Pulmonary artery endothelial cell (primary cell): ENCODE measurements around the gene KMT5C. TPM values are rescaled to one million over a fixed set of nuclear protein-coding genes. Genes with fewer than 3 reads are reported as not detected.

ENCODE experiments used
- DNase-seq: peaks from one replicate; pipeline ENCODE4 v3.0.0-alpha.2; 2011; ENCODE audit warnings: low read depth, low spot score
- total RNA-seq: library from RNA; depleted of rRNA; stranded (reverse); fragments of >200 nt; gene quantifications from 2 replicates; pipeline ENCODE4 v1.2.3, GENCODE V29; 2014

KMT5C gene
- total RNA-seq, 1 donor from 2014 or later = 4.3 TPM

DNA sequence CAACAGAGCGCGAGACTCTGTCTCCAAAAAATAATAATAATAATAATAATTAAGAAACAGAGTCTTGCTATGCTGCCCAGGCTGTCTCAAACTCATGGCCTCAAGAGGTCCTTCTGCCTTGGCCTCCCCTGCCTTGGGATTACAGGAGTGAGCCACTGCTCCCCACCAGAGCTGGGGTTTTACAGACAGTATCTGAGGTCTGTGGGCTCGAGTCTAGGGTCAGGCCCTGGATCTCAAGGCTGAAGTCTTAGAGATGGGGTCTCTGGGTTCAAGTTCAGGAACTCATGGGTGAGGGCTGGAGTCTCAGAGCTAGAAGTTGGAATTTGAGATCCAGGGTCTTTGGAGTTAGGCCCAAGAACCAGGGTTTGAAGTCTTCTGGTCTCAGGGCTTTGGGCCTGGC is 27.1 kb downstream of the KMT5C start:
- DNase-seq = no peak

DNA sequence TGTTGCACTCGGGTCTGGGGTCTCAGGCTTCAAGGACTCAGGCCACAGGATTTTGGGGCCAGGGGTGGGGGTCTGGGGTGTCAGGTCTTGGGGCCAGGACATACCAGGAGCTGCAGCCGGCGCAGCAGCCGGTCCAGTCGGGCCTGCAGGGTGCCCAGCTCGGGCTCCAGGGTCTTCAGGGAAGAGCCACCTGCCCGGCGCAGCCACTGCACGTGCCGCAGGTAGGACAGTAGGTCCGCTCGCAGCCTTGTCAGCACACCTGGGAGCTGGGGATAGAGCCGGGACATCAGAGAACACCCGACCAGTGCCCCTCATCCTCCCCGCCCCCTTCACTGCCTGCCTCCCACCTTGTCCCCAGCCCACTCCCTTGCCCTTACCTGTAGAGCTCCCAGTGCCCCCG is 28.4 kb downstream of the KMT5C start:
- no peak for DNase-seq

DNA sequence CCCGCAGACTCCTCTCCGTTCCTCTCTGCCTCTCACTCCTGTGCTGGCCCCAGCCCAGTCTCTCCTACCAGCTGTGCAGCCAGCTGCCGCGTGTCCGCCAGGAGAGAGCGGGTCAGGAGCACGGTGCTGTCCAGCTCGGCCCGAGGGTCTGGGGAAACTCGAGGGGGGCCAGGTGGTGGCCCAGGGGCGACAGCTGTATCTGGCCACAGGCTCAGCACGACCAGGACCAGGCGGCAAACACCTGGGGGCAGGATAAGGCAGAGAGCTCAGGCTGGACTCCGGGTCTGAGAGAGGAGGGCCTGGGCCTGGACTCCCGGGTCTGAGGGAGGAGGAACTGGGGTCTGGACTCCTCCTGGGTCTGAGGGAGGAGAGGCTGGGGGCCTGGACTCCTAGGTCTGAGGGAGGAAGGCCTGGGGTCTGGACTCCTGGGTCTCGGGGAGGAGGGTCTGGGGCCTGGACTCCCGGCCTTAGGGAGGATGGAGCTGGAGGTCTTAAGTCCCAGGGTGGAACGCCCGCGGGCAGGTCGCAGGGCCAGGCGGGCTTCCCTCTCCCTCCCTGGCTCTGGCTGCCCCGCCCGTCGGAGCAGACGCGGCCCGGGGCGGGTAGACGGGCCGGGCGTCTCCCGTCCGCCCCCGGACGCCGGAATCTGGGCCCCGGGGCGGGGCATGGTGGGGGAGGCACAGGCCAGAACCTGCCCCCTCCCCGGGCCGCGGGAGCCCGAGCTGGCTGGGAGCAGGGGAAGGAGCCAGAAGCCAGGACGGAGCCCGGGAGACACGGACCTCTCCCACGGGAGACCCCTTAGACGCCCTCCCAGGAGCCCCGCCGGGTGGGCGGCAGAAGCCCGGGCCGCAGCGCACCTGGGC is 29.3 kb downstream of the KMT5C start:
- DNase-seq = no peak

DNA sequence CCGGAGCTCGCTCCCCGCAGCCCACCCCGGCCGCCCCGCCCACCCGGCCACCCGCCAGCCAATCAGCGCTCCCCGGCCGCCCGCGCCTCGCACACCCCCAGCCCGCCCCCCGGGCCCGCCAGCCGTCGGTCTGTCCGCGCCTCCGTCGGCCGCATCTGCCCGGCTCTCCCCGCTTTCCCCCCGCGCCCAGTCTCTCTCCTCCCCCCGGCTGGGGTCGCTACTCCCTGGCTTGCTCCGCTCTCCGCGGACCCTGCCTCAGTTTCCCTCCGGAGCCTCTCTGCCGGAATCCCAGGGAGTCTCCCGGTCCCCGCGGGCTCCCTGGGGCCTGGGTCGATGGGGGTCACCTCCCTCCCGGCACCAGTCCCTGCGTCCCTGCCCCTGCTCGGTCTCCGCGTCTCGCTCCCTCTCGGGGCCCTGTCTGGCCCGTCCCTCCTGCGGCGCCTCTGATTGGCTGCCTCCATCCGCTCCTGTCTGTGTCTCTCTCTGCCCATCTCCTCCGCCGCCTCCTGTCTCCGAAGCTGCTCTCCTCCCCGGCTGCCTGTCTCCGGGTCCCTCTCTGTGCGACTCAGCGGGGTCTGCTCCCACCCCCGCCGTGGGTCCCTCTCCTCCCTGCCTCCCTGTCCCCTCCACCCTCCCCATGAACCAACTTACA is 30.1 kb downstream of the KMT5C start:
- DNase-seq = no peak

- no peak for DNase-seq
Observed at GRCh38 chr19:55370305-55370988, 30.8 kb downstream of the KMT5C start, which contains the start of gene IL11. IL11 (minus strand) TSS chr19:55370463; CDS start chr19:55370310, 153 bp downstream.

DNA sequence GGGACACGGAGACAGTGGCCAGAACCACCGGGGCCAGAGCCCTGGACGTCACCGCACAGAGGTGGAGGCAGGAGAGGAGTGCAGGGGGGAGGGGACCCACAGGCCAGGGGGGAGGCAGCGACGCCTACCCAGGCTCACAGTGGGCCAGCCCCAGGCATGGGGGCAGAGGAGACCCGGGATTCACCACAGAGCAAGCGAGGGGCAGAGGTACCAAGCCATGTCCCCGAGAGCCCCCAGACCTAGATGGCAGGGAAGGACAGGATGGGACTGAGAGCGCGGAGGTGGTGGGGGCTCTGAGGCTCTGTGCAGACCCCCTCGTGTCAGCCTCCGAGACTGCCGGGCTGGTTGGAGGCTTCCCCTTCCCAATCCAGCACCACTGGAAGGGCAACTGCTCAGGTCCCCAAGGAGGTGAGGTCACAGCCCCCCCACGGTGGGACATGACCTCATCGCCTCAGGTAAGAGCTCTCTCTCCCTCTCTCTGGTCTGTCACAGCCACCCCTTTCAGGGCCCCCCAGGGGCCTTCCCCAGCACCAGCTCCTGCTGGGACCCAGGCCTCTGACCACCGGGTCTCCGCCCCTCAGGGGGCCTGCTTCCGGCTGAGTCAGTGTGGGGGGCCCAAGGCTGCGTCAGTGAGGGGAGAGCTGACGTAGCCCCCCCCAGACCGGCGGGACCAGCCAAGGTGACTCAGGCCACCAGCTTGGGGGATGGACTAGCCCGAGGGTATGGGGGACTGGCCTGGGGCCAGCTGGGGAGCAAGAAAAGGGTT is 32.8 kb downstream of the KMT5C start:
- no peak for DNase-seq

- no peak for DNase-seq
Observed at GRCh38 chr19:55373306-55373992, 33.8 kb downstream of the KMT5C start.

GRCh38 chr19:55373993-55374757 is 34.5 kb downstream of the KMT5C start:
- no peak for DNase-seq

DNA sequence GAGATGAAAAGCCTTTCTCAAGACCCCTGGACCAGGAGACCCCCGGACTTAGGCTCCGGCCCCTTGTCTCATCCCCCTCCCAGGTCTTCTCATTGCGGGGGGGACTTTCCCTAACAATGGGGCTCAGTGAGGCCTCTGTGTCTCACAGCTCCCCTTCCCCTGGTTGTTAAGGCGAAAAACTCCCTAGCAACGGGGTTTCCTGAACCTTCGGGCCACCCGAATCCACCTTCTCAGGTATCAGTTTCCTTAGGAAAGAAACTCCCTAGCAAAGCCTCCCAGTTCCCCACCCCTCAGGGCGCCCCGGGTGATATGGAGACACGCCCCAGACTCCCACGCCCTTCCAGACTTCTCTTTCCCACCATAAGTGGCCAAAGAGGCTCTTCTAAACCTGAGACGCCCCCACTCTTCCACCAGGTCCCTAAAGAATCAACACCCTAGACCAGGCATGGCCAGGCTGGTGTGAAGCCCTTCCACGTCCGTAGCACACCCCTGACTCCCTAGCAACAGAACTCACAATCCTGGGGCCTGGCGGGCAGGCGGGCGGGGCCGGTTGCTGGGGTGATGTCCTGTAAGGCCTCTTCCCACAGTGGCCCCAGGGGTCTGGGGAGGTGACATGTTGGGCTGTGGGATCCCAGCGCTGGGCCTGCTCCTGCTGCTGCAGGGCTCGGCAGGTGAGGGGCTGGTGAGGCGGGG is 36.7 kb downstream of the KMT5C start, which contains the start of gene TMEM190:
Gene TMEM190 (plus strand): TSS at position 586 of the 693 bp plus-strand sequence. CDS start 28 bp downstream, at position 614.
- no peak for DNase-seq

DNA sequence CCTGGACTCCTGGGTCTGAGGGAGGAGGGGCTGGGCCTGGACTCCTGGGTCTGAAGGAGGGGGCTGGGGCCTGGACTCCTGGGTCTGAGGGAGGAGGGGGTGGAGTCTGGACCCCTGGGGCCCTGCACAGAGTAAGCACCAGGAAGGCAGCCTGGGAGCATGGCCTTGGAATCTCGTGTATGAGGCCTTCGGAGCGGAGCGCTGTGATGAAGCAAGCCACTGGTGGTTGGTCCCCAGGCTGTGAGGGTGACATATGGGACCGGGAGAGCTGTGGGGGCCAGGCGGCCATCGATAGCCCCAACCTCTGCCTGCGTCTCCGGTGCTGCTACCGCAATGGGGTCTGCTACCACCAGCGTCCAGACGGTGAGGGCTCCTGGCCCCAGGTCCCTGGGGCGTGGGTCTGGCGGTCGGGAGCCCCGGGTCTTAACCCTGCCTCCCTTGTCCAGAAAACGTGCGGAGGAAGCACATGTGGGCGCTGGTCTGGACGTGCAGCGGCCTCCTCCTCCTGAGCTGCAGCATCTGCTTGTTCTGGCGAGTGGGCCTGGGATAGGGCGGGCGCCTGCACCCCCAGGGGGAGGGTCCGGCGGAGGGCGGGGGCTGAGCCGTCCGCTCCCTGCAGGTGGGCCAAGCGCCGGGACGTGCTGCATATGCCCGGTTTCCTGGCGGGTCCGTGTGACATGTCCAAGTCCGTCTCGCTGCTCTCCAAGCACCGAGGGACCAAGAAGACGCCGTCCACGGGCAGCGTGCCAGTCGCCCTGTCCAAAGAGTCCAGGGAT is 37.9 kb downstream of the KMT5C start:
- no peak for DNase-seq

GRCh38 chr19:55379174-55379573 is 39.5 kb downstream of the KMT5C start:
- no peak for DNase-seq

GRCh38 chr19:55382013-55382412 is 42.3 kb downstream of the KMT5C start:
- DNase-seq = no peak

DNA sequence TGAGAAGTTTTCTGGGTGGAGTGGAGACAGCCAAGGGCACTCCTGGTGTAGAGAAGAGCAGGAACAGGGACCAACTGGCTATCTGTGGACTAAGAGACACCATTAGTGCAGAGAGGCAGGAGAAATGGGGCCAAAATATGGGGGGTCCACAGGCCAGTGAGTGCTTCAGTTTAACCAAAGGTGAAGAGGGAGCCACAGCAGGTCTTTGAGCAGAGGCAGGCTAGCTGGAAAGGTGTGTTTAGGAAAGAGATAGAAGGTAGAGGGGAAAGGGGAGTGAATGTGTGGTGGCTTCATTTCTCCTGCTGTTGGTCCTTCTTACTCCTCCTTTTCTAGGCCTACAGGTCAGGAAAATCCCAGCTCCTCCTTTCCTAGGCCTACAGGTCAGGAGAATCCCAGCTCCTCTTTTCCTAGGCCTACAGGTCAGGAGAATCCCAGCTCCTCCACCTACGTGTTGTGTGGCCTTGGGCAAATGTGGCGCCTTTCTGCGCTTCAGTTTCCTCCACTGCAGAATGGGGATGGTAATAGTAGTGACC is 42.9 kb downstream of the KMT5C start:
- no peak for DNase-seq

DNA sequence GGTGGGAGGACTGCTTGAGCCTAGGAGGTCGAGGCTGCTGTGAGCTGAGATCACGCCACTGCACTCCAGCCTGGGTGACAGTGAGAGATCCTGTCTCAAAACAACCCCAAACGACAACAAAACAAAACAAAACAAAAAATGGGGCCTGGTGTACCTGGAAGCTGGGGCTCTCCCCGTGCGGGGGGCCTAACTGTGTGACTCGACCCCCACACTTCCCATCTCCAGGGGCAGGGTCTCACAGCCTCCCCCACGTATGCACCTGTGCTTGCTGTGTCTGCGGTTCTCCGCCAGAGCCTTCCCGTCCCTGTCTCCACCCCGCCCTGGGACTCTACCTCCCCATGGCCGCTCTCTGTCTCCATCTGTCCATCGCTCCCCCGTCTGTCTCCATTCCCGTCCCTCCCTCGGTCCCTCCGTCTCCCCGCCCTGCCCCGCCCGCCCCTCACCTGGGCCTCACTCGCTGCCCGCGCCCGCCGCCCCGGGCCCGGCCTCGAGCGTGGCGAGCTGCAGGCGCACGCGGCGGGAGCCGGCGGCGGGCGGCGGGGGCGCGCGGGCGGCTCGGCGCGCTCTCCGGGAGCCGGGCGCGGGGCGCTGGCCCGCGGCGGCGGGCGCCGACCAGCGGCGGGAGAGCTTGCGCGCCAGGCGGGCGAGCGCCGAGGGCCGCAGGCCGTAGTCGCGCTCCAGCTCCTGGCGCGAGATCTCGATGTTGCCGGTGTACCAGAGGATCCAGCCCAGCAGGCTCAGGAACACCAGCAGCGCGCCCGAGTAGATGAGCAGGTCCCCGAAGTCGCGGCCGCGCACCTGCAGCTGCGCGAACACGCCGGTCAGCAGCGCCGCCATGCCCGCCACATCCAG is 43.8 kb downstream of the KMT5C start:
- peak; percentile 29 for DNase-seq

DNA sequence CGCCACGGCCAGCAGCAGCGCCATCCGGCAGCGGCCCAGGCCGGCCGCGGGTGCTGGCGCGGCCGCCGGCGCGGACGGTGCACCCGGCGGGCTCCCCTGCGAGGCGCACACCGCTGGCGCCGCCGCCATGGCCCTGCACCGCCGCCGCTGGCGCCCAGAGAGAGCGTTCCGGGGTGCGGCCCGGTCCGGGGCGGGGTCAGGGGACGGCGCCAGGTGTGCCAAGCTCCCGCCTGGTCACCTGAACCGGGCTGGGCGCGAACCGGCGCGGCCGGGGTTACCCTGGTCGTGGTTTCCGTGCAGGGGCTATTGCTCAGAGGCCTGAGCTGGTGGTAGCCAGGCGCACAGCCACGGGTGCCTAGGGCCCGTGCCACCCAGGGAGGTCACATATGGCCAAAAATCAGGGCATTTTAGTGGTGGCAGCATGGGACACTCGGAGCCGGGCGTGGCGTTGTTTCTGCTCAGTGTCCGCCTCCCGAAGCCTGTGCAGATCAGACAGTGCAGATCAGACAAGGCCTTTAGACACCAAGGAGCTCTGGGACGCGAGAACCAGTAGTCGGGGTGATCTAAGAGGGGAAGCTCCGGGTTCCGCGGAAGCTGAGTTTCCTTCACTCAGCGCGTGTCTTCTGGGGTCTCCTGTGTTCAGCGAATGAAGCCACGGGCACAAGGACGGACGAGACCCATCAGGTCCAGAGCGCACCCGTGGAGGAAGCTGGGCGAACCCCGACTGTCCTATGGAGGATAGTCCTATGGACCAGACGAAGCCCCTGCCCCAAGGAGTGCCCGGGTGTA is 44.6 kb downstream of the KMT5C start, which contains the start of gene TMEM238:
Gene TMEM238 (minus strand): TSS at position 162 of the 789 bp plus-strand sequence. CDS start 33 bp downstream, at position 129.
- no peak for DNase-seq
